Left ventricle myocardium inferior (tissue), 1 donor: ENCODE measurements around the gene SCAMP5. TPM values are rescaled to one million over a fixed set of nuclear protein-coding genes. Genes with fewer than 3 reads are reported as not detected.

Experiments
- DNase-seq: peaks from one replicate; pipeline ENCODE4 v3.0.0-alpha.2; 2020
- H3K27ac ChIP-seq: fragments of 200-600 bp; replicated peaks from 2 replicates; pipeline ENCODE4 v1.8.0; 2021
- H3K27me3 ChIP-seq: fragments of 200-600 bp; 2 replicates; pipeline ENCODE4 v1.8.0; 2021; ENCODE audit warnings: low read depth
- H3K36me3 ChIP-seq: fragments of 200-600 bp; 2 replicates; pipeline ENCODE4 v1.8.0; 2021
- H3K4me1 ChIP-seq: fragments of 200-600 bp; 2 replicates; pipeline ENCODE4 v1.8.0; 2021
- H3K4me3 ChIP-seq: fragments of 200-600 bp; 2 replicates; pipeline ENCODE4 v1.8.0; 2021; ENCODE audit warnings: mild to moderate bottlenecking, moderate library complexity
- H3K9me3 ChIP-seq: fragments of 200-600 bp; replicated peaks from 2 replicates; pipeline ENCODE4 v1.8.0; 2021
- intact Hi-C: fragments of 100-400 bp; cut with micrococcal nuclease; formaldehyde crosslinking; loops from one replicate; pipeline ENCODE4 v1.11.0; 2022
- total RNA-seq: library from RNA; stranded (reverse); fragmentation: NEBNext Ultra II Directional; extraction: Animal tissue kit (Norgen Biotek cat#: 25700); gene quantifications from one replicate; pipeline ENCODE4 v1.2.1, GENCODE V29; 2021
- TF ChIP-seq, protein P1 (sequence below): fragments of 200-600 bp; IDR thresholded peaks from 2 replicates; pipeline ENCODE4 v1.8.0; 2021; ENCODE audit warnings: antibody characterized with exemption, mild to moderate bottlenecking, borderline replicate concordance
- donor health status: DM: no; HTN: yes; CAD: no; lungs with severe emphysema.

SCAMP5 gene
- total RNA-seq, 1 donor from 2014 or later, result 3.0 TPM

DNA sequence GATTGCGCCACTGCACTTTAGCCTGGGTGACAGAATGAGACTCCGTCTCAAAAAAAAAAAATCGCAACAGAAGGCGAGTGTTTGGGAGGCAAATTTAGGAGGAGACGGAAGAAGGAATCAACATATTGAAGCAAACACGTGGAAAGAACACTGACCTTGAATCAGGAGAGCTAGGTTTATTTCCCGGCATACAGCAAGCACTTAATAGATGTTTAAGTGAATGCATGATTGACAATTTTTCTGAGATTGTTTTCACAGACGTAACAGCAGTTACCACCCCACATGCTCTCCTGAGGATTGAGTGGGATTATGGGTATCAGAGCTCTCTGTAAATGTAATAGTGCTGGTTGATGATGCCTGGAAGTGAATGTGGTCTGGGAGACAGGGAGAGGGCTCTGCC, 33.1 kb upstream of the SCAMP5 start:
- no peaks in the 10 kb centered on the region for H3K9me3 ChIP-seq
- intact Hi-C loops, result no loop called here
- H3K4me1 ChIP-seq, result peaks cover 37% of the 10 kb centered on the region
- no peak overlapping the region for H3K27ac ChIP-seq
- H3K4me3 ChIP-seq, result no peak overlapping the region
- TF ChIP-seq, protein P1, sequence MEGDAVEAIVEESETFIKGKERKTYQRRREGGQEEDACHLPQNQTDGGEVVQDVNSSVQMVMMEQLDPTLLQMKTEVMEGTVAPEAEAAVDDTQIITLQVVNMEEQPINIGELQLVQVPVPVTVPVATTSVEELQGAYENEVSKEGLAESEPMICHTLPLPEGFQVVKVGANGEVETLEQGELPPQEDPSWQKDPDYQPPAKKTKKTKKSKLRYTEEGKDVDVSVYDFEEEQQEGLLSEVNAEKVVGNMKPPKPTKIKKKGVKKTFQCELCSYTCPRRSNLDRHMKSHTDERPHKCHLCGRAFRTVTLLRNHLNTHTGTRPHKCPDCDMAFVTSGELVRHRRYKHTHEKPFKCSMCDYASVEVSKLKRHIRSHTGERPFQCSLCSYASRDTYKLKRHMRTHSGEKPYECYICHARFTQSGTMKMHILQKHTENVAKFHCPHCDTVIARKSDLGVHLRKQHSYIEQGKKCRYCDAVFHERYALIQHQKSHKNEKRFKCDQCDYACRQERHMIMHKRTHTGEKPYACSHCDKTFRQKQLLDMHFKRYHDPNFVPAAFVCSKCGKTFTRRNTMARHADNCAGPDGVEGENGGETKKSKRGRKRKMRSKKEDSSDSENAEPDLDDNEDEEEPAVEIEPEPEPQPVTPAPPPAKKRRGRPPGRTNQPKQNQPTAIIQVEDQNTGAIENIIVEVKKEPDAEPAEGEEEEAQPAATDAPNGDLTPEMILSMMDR, result no peak
- H3K27me3 ChIP-seq, result peaks cover 26% of the 10 kb centered on the region
- H3K36me3 ChIP-seq, result no peaks in the 10 kb centered on the region
- DNase-seq, result no peak

DNA sequence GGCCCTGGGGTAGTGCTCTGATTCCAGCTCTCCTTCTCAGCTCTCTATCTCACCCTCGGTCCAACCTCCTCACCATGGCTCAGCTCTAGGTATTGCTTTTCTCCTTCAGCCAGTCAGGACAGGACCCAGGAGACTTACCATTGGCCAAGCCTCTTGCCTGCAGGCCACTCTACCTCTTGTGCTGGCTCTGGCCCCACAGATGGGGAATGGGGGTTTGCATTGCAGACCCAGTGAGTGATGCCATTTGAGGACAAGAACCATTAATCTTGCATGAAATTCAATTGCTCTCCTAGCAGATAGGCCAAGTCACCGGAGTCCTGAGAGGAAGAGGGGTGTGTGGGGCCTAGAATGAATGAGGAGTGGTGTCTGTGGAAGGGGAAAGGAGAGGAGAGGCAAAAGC, 32.7 kb upstream of the SCAMP5 start:
- peaks cover 22% of the 10 kb centered on the region for H3K27me3 ChIP-seq
- TF ChIP-seq, protein P1, result no peak
- intact Hi-C loops, result no loop called here
- DNase-seq, result no peak
- H3K9me3 ChIP-seq, result no peaks in the 10 kb centered on the region
- H3K4me1 ChIP-seq, result peaks cover 32% of the 10 kb centered on the region
- H3K4me3 ChIP-seq, result no peak overlapping the region
- no peak overlapping the region for H3K27ac ChIP-seq
- no peaks in the 10 kb centered on the region for H3K36me3 ChIP-seq

DNA sequence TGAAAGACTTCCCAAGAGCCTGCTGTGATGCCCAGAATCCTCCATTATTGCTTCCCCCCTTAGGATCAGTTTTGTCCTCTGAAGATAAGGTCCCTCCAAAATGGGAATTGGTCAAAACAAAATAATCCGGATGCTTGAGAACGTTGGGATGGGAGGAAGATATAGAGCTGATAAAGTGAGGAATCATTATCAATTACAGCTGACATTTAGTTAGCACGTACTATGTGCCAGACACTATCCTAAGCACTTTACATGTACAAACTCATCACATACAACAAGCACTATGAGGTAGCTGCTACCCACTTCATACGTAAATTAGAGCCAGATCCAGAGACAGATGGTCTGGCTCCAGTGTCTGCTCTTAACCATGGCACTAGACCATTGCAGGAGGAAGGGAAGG, 32.1 kb upstream of the SCAMP5 start:
- no peak for DNase-seq
- TF ChIP-seq, protein P1, result no peak
- no peaks in the 10 kb centered on the region for H3K9me3 ChIP-seq
- no peaks in the 10 kb centered on the region for H3K36me3 ChIP-seq
- intact Hi-C loops, result no loop called here
- H3K4me3 ChIP-seq, result no peak overlapping the region
- peaks cover 16% of the 10 kb centered on the region for H3K27me3 ChIP-seq
- peaks cover 27% of the 10 kb centered on the region for H3K4me1 ChIP-seq
- no peak overlapping the region for H3K27ac ChIP-seq

- intact Hi-C loops, result no loop called here
Measured at GRCh38 chr15:74964794-74965193, 30.6 kb upstream of the SCAMP5 start.

DNA sequence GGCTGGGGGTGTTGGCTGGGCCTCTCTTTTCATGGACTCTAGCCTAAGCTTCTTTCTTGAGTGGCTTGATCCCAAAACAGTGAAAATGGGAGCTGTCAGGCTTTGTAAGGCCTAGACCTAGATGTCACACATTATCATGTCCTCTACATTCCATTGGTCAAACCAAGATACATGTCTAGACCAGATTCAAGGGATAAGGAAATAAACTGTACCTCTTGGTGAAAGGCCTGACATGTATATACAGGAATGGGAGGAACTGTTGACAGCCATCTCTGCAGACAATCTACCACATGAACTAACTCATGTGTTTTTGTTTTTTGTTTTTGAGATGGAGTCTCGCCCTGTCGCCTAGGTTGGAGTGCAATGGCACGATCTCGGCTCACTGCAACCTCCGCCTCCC, 27.7 kb upstream of the SCAMP5 start:
- no peaks in the 10 kb centered on the region for H3K27me3 ChIP-seq
- intact Hi-C loops, result no loop called here
- no peaks in the 10 kb centered on the region for H3K36me3 ChIP-seq
- no peak for DNase-seq
- TF ChIP-seq, protein P1, result no peak
- peaks cover 11% of the 10 kb centered on the region for H3K4me1 ChIP-seq
- no peak overlapping the region for H3K4me3 ChIP-seq
- H3K27ac ChIP-seq, result no peak overlapping the region
- H3K9me3 ChIP-seq, result no peaks in the 10 kb centered on the region

More at GRCh38 chr15:74964794-74965193, 30.6 kb upstream of the SCAMP5 start:
- TF ChIP-seq, protein P1, result no peak
- peaks cover under 1% of the 10 kb centered on the region for H3K27me3 ChIP-seq
- DNase-seq, result no peak
- no peak overlapping the region for H3K4me3 ChIP-seq
- peaks cover 15% of the 10 kb centered on the region for H3K4me1 ChIP-seq
- no peaks in the 10 kb centered on the region for H3K9me3 ChIP-seq
- peak overlapping the region; percentile 46 for H3K27ac ChIP-seq
- H3K36me3 ChIP-seq, result no peaks in the 10 kb centered on the region

DNA sequence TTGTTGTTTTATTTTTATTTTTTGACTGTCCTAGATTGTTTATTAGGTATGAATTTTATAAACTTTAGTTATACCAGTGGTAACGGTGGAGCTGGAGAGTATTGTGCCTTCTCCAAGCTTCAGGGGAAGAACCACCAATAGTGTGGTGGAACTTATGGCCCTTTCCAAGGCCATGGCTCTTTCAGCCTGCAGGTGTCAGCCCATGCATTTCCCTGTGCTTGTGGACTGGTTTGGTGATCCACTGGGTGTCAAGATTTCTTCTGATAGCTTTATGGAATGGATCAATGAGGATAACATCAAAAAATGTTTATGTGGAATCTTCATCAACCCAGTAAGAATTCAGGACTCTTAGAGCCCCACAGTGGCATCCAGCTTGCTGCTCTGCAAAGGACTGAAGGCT, 19.2 kb upstream of the SCAMP5 start:
- no peaks in the 10 kb centered on the region for H3K9me3 ChIP-seq
- no peaks in the 10 kb centered on the region for H3K4me1 ChIP-seq
- no peak for DNase-seq
- intact Hi-C loops, result no loop called here
- H3K36me3 ChIP-seq, result no peaks in the 10 kb centered on the region
- no peak overlapping the region for H3K27ac ChIP-seq
- TF ChIP-seq, protein P1, result no peak
- H3K4me3 ChIP-seq, result no peak overlapping the region
- peaks cover 12% of the 10 kb centered on the region for H3K27me3 ChIP-seq
